C1 segment of cervical spinal cord (tissue), 14 donors: ENCODE data around the gene C1orf21.

Source experiments
- DNase-seq, 14 donors: peaks; one replicate each; lab custom pipeline; 2025; lab: John Stamatoyannopoulos, UW

The C1orf21 gene

GRCh38 chr1:184387069-184387475 lies 243 bp downstream of the C1orf21 start:
- DNase-seq: no peak

- peak in 11 of 14 donors; percentile 12 to 83 (median 50) for DNase-seq
Measured at GRCh38 chr1:184387476-184388318, 868 bp downstream of the C1orf21 start.

DNA sequence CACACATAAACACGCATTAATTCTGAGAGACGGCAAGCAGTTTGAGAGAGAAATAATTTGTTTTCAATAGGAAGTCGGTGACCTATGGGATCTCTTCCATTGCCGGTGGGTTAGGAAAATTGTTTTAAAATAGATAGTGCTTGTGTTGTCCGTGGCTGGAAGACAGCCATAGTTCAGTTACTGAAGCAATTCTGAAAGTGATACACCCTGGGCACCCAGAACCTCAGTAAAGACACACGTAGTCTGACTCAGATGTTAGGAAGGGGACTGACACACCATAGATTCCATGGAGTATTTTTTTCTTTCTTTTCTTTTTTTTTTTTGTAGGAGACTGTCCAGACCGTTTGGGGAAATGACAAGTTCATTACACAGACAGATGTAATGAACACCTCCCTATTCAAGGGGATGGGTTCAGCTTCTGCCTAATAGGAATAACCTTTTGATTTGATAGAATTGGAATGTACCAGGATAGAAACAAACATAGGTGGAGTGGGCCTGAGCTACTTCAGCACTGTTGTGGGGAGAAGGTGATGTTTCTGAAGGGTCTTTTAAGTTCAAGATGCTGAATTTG lies 1.6 kb downstream of the C1orf21 start:
- DNase-seq: peak in 2 of 14 donors; percentile 21 to 67

DNA sequence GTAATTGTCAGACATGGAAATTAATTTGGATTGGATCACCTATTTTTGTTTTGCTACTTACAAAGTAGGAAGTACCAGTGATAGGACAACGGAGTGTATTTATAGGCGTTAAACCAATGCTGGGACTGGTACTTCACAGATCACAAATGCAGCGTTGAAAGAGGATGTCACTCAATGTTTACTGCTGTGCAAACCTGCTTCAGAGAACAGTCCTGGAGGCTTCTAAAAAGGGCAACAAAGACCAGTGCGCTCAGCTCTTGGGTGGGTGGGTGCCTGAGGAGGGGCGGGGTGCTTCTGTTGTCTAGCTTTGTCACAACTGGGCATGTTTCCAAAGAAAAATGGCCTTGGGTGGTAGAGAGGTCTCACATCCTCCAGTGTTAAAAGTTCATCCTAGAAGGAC lies 2.1 kb downstream of the C1orf21 start:
- peak in 1 of 14 donors; percentile 35 for DNase-seq

GRCh38 chr1:184389446-184389845 lies 2.6 kb downstream of the C1orf21 start:
- DNase-seq: no peak

DNA sequence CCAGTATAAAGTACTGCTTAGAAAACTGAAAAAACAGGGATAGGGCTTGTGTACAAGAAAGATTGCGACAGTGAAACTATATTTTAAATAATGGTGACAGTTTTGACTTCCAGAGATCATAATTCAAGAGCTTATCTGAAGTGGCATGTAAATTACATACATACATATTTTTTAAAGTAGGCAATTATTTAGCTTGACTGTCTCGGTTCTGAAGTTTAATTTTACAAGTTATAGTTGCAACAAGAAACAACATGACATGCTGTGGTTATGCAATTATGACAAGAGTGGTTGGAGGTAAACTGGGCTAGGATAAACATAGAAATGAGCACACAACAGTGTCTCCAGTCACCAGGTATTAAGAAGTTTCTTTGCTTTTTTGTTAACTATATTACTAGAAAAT lies 4.1 kb downstream of the C1orf21 start:
- no peak for DNase-seq

DNA sequence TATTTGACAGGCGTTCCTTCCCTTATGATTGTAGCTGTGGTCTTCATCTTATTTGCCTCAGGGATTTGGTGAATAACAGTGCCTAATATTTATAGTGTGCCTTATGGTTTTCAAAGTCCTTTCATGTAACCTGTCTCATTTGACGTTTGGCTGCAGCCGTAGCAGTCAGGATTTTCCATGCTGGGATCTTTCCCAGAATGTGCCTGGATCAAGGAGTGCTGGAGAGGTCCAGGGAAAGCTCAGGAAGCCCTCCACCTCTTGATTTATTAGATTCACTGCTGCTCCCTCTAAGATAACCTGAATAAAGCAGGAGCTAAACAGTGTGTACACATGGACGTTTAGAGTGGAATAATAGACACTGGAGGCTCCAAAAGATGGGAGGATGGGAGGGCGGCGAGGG lies 5.2 kb downstream of the C1orf21 start:
- DNase-seq: no peak

DNA sequence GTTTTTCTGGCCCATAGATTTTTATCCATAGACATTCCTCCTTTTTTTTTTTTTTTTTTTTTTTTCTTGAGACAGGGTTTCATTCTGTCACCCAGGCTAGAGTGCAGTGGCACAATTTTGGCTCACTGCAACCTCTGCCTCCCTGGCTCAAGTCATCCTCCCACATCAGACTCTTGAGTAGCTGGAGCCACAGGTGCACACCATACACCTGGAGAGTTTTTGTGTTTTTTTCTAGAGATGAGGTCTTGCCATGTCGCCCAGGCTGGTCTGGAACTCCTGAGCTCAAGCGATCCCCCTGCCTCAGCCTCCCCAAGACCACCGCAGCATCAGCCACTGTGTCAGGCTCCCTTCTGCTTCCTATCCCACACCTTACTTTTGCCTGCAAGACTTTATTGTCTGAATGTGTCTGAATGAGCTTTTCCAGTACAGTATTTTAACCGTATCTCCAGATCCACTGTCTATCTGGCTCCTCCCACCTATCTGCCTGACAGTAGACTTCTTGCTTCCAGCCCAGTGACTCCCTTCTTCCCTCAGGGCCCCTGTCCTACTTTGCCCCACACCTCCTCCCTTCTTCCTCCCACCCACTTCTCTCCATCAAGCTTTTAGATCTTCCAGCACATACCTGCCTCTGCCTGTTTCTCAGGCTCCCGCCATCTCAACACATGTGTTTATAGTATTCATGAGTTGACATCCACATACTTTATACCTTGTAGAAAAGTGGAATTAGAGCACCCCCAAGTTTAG lies 6.1 kb downstream of the C1orf21 start:
- DNase-seq: no peak

- DNase-seq: no peak
Measured at GRCh38 chr1:184393962-184394361, 7.1 kb downstream of the C1orf21 start.

GRCh38 chr1:184395370-184395769 lies 8.5 kb downstream of the C1orf21 start:
- no peak for DNase-seq

DNA sequence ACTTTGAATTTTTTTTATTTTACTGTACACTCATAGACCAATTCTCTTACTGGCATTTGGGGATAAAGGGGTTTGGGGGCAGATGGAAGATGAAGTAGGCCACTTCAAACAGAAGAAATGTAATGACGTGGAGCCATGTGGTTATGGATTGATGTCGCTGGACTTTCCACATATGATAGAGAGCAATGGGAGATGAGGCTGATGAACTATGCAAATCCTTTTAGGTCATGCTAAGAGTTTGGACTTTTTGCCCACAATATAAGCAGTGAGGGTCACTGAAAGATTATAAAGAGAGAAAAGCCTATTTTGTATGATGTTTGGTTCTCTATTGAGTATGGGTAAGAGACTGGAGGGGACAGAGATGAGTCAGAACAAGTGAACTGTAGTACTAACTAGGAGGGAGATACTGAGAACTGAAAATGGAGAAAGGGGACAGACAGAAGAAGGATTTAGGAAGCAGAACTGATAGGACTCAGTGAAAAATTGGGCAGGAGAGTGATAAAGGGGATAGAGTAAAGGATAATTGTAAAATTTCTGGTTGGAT lies 9.2 kb downstream of the C1orf21 start:
- no peak for DNase-seq

DNA sequence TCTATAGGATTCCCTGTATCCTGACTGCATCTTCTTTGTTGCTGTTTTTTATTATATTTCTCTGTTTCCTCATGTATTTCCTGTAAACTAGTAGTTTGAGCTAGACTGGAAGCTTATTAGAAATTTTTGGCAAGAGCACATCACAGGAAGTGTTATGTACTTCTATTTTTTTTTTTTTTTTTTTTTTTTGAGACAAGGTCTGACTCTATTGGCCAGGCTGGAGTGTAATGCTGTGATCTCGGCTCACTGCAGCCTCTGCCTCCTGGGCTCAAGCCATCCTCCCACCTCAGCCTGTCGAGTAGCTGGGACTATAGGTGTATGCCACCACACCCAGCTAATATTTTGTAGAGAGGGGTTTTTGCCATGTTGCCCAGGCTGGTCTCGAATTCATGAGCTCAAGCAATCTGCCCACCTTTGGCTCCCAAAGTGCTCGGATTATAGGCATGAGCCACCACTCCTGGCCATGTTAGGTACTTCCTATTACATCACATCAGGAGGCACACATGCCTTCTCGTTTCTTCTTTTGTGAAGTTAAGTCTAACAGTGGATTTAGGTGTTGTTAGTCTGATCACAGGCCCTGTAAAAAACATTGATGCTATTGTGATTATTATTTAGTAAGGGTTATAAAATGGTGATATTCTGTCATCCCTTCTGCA lies 12.5 kb downstream of the C1orf21 start:
- DNase-seq: peak in 1 of 14 donors; percentile 38

GRCh38 chr1:184403961-184404726 lies 17.3 kb downstream of the C1orf21 start:
- DNase-seq: no peak

- DNase-seq: no peak
Measured at GRCh38 chr1:184404727-184405027, 17.8 kb downstream of the C1orf21 start.

- no peak for DNase-seq
Measured at GRCh38 chr1:184405094-184405800, 18.4 kb downstream of the C1orf21 start.

- no peak for DNase-seq
Measured at GRCh38 chr1:184405801-184406142, 18.9 kb downstream of the C1orf21 start.

DNA sequence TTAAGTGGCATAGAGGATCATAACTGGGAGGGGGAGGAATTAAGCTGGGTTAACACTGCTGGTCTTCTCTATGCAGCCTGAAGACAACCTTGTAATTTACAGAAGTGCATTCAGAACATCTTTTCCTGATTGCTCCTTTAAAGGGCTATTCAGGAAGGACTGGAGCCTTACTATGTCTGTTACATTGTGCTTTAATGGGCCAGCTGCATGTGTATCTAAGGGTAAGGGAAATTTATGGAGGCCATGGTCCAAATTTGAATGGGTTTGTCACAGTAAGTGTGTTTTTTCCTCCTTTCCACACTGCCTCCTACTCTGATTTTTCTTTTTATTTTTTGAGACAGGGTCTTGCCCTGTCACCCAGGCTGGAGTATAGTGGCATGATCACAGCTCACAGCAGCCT lies 19.6 kb downstream of the C1orf21 start:
- no peak for DNase-seq

DNA sequence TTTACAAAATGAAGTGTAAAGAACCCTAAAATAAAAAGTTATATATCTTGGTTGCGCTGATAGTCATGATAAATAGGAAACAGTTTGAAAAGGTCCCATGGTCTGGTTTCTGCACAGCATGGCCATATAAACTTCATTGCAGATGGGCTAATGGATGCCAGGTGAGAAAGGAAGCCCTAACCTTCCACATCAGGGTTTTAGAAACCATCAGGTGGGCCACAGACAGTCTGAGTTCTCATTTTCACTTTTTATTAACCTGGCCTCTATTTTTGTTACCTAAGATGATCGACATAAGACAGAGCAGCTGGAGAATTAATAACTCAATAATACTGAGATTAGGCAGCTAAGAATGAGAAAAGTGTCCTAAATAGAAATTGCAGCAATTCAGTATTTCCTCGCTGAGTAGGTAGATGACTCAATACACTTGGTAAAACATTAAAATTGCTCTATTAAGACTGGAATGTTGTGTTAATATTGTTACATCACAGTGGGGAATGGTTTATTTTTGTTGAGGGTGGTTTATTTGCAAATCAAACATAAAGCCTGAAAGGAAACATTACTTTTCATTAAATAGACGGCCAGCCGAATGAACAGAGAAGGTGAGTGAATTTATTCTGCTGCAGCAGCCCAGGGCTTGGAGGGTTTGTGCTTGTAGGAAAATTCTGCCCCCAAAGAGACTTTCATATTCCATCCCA lies 21.1 kb downstream of the C1orf21 start:
- no peak for DNase-seq

- DNase-seq: no peak
Measured at GRCh38 chr1:184408580-184408979, 21.8 kb downstream of the C1orf21 start.

- no peak for DNase-seq
Measured at GRCh38 chr1:184409011-184409410, 22.2 kb downstream of the C1orf21 start.
